Suprapubic skin (tissue), 4 donors: ENCODE measurements around the gene TRHDE.

Experiments used
- CTCF ChIP-seq, 2 donors: fragments of 200-600 bp in 1 of 2; fragments of 450-650 bp in 1 of 2; sonication (generic) in 1 of 2; IDR thresholded peaks; one replicate each; pipeline ENCODE4 v1.5.1; 2016 to 2019; ENCODE audit warnings: antibody characterized with exemption in 2 of 2, mild to moderate bottlenecking in 1 of 2, moderate library complexity in 1 of 2
- POLR2A ChIP-seq, 2 donors: fragments of 450-650 bp; IDR thresholded peaks; one replicate each; pipeline ENCODE4 v1.6.1; 2017; ENCODE audit warnings: antibody characterized with exemption in 2 of 2, mild to moderate bottlenecking in 2 of 2, moderate library complexity in 2 of 2
- POLR2AphosphoS5 ChIP-seq, 3 donors: sonication (generic); formaldehyde crosslinking; IDR thresholded peaks; one replicate each; pipeline ENCODE4 v1.6.1; 2017; ENCODE audit warnings: antibody characterized with exemption in 3 of 3

GRCh38 chr12:72681028-72681427 lies 408.9 kb downstream of the TRHDE start:
- TF ChIP-seq POLR2AphosphoS5 (IDR thresholded peaks at IDR 0.05) (no peak), CTCF (IDR thresholded peaks at IDR 0.05) (no peak), POLR2A (IDR thresholded peaks at IDR 0.05) (no peak)
